Endothelial cell of umbilical vein (primary cell): ENCODE measurements around the gene HID1.

Experiments used
- CTCF ChIP-seq, 2 donors: IDR thresholded peaks; 1 replicate in 1 of 2; 2 replicates in 1 of 2; pipeline ENCODE4 v1.5.1; 2011; ENCODE audit warnings: low read length in 2 of 2, mild to moderate bottlenecking in 2 of 2, moderate library complexity in 2 of 2, control low read depth in 1 of 2, inconsistent platforms in 1 of 2, low read depth in 1 of 2; ENCODE audit not compliant: insufficient read depth in 1 of 2; ENCODE audit errors: extremely low read depth in 1 of 2
- EZH2 ChIP-seq: IDR thresholded peaks from 2 replicates; pipeline ENCODE4 v1.6.1; 2012; ENCODE audit warnings: borderline replicate concordance, low read depth, mild to moderate bottlenecking, moderate library complexity, low read length, inconsistent platforms; ENCODE audit not compliant: severe bottlenecking
- MAX ChIP-seq: IDR thresholded peaks from 2 replicates; pipeline ENCODE4 v1.6.1; 2011; ENCODE audit not compliant: insufficient read depth, insufficient read length
- MYC ChIP-seq: IDR thresholded peaks from one replicate; pipeline ENCODE4 v1.6.1; 2011; ENCODE audit warnings: mild to moderate bottlenecking, low read depth, low read length
- POLR2A ChIP-seq: IDR thresholded peaks from 2 replicates; pipeline ENCODE4 v1.6.1; 2012; ENCODE audit warnings: low read depth, mild to moderate bottlenecking, control low read depth, low read length
- POLR2AphosphoS5 ChIP-seq: IDR thresholded peaks from 2 replicates; pipeline ENCODE4 v1.6.1; 2012; ENCODE audit warnings: low read depth, mild to moderate bottlenecking, control low read depth, low read length, moderate library complexity; ENCODE audit not compliant: insufficient read depth

GRCh38 chr17:74987909-74988711 lies 15.6 kb upstream of the HID1 start:
- TF ChIP-seq EZH2 (no peak), CTCF (IDR thresholded peaks at IDR 0.05; ENCODE audit: extremely low read depth in 1 of 2, insufficient read depth in 1 of 2, low read depth in 1 of 2, low read length in 2 of 2) (peak in 1 of 2 donors; percentile 35), POLR2AphosphoS5 (peak; percentile 27), POLR2A (peak; percentile 67), MAX (no peak), MYC (no peak)
